Stimulated activated CD4-positive, alpha-beta T cell treated with anti-CD3 and anti-CD28 coated beads, Interleukin-12 subunit alpha, Interleukin-12 subunit beta, amount 100 ng/mL, for 48 hours (primary cell): ENCODE measurements around the gene ITGB3.
"Not testable (repeated sequence)": the region's sequence is repeated elsewhere in the genome, so short reads cannot be mapped to it uniquely, and the experiment has no call there.

Source experiments
- DNase-seq, 3 donors: peaks; one replicate each; pipeline ENCODE4 v3.0.0-alpha.2; 2020; ENCODE audit warnings: low read depth in 2 of 3, low spot score in 1 of 3

ITGB3 gene

DNA sequence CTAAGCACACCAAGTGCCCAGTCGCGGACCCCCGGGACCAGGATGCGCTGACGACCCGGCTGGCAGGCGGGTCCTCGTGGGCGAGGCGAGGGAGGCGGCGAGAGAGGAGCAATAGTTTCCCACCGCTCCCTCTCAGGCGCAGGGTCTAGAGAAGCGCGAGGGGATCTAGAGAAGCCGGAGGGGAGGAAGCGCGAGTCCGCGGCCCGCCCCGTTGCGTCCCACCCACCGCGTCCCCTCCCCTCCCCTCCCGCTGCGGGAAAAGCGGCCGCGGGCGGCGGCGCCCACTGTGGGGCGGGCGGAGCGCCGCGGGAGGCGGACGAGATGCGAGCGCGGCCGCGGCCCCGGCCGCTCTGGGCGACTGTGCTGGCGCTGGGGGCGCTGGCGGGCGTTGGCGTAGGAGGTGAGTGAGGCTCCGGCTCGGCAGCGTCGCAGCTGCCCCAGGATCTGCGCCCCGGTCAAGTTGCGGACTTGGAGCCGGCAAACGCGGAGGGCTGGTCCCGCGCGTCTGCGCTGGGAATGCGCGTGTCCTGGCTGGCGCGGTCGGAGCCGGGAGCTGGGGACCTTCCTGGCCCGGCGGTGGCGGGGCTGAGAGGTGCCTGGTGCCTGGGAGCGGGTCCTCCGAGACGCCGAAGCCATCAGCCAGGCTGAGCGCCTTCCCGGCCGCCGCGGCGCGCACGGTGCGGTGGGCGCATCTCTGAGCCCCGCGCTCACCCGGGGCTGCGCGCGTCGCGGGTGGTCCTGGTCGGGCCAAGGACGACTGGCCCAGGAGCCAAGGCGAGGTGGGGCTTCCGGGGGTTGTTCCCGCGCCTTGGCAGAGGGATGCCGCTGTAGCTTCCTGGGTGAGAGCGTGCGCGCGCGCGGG, at the start of gene ITGB3:
ITGB3 (plus strand) TSS at position 287 of the 862 bp plus-strand sequence; CDS start at position 322, 35 bp downstream.
- peak; percentile 8 to 54 (median 19) for DNase-seq

DNA sequence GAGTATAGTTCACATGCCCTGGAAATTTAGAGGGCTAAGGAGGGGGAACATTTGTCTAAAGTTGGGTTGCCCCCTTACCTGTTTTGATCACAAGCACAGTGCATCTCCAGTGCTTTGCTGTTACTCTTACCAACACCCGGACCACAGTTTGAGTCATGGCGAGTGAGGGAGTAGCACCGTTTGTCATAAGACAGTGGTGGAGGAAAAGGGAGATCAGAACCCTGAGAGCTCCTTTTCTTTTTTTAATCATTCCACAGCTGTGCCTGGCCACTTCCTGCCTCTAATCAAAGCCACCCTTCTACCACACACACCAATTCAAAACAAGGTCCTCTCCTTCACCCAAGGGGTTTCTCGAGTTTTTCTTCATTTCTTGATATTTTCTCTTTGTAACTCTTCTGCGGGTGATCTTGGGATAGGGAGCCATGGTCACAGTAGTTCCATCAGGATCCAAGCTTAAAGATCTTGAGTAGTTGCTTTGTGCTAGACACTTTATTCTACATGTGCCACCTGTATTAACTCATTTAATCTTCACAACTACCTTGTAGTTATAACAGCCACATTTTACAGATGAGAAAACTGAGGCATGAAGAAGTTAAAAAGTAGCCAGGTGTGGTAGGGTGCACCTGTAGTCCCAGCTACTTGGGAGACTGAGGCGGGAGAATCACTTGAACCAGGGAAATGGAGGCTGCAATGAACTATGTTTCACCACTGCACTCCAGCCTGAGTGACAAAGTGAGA, 49.5 kb upstream of the ITGB3 start:
- peak in 2 of 3 donors; percentile 44 to 52 for DNase-seq

DNA sequence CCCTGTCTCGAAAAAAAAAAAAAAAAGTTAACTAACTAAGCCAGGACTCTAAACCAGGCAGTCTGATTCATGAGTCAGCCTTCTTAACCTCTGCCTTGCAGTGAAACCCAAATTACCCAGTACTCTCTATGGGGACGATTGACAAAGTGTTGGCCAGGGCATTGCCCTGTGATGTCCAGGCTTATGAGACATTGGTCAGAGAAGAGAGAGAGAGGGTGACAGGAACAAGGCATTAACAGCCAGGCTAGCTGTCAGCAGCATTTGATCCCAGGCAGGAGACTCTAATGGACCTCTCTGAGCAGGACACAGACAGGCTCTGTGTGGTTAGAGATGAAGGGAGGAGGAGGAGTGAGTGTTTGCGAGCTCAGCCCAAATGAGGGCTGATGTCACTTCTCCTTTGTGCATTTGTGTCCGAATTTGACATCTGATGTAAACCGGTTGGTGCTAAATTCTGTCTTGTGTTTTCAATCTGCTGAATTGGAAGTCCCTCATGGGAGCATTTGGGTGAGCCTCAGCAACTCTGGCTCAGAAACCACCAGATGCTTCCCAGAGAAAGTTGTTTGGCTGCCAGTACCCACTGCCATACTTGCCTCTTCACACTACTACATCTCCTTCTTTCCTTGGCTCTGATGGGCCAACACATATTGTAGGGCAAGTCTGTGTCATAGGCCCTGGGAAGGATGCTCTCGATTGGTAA, 48.8 kb upstream of the ITGB3 start:
- peak in 1 of 3 donors; percentile 21 for DNase-seq

DNA sequence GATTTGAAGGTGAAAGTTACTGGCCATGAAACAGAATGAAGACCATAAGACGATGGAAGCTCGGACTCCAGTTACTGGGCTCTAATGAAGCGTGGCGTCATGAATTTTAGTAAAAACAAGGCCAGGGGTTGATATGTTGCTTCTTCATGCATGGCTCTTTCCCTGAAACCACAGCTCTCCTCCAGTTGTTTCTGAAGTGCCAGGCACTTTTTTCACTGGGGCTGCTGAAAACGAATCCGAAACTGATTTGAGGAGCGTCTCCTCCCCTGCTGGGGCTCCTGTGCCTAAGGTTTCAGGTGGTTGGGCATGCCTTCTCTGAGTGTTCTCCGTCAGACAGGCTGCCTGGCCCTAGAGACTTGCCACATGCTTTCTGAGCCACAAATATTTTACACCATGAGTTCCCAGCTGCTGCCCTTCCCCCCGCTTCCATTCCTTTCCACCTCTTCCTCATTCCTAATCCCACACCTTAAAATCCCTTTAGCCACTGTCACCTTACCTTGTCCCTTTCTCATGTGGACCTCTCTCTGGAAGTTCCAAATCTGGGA, 48.1 kb upstream of the ITGB3 start:
- peak; percentile 40 to 59 (median 53) for DNase-seq

DNA sequence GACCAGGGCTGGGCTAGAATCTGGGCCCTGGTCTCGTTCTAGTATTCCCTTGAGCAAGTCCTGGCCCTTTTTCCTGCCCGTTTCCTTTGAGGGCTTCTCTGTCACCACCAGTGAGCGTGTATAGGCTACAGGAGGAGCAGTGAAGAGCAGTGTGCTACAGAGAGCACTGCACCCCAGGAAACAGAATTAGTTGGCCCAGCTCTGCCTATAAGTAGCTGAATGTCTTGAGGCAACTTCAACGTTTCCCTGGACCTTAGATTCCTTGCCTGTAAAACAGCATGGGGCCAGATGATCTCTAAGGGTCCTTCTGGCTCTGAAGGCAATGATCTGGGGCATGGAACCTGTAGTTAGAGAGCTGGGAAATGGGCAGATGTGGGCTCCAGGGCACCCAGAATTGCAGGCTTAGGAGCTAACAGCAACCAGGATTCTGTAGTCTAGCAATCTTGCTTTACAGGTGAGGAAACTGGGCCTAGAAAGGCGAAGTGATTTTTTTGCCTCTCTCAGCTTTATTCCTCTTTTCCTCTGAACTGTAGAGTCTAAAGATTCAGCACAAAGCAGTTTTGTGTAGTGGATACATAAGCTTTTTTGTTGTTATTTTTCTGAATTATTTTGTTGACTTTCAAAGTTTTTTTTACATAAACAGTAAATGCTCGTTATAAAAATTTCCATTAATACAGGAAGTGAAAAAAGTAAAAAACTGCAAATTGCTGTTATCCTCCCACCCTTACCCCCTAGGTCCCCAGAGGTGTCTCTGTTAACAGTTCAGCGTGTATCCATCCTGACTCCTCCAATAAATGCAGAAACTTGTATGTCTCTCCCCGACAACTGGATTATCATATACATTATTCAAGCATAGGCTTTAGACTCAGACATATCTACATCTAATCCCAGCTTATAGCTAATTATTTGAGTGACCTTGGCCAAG, 46.2 kb upstream of the ITGB3 start:
- DNase-seq, result no peak

DNA sequence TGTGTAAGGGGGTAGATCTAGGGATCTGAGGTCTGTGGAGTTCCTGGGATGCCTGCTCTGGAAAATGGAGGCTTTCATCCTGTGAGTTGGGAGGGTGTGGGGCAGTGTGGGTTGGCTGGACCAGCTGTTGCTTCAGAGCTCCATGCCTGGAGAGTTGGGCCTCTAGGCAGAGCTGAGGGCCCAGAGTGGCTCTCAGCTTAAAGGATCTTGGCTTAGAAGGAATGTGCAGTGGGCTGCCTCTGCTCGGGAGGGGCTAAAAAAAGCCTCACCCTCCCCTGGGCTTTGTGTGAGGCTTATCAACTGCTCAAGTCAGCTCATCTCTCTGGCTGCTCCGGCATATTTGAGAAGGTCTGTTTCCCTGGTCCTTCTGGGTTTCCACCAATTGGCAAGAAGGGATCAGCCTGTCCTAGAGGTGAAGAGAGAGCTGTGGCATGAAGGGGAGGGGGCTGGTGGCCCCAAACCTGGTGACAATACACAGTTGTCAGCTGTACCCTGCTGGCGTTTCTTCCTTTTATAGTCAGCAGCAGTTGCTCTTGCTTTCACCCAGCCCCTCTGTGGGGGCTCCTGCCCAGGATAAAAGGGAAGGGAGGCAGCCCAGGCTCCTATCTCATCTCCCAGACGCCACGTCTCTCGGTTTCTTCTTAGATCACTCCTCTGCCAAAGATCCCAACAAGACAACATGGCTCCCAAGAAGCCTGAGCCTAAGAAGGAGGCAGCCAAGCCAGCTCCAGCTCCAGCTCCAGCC, 44.7 kb upstream of the ITGB3 start, which contains the start of gene MYL4:
MYL4 (plus strand) TSS at position 605 of the 745 bp plus-strand sequence; CDS start at position 680, 75 bp downstream.
- DNase-seq, result no peak

DNA sequence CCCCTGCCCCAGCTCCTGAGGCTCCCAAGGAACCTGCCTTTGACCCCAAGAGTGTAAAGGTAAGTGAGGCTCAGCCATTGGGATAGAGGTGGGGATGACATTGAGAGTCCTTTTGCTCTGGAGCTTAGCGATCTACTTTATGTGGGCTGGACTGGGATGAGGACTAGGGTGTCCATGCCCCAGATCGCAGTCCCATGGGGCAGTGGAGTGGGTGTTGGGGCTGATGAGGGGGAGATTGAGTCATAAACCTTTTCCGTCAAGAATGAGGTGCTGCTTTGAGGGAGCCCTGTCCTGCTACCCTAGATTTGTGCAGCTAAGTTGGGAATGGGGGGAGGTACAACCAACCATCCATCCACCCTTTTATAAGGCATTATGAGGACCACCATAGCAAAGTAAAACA, 44.1 kb upstream of the ITGB3 start:
- DNase-seq, result no peak

DNA sequence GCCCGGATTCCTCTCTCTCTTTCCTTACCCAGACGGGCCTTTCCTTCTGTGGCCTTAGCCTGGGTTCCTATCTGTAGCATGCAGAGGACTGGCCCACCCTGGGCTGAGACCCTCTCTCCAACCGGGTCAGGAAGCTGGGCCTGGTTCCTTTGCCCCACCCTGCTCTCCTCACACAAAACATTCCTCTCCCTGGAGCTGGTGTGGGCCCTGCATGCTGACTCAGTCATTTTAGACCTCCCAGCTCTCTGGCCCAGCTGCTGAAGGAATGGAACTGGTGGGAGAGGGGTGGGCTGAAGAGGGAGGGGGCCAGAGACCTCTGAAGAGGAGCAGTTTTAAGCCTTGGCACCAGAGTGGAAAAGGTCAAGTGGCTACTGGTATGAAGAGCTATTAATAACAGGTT, 43.5 kb upstream of the ITGB3 start:
- DNase-seq, result no peak

DNA sequence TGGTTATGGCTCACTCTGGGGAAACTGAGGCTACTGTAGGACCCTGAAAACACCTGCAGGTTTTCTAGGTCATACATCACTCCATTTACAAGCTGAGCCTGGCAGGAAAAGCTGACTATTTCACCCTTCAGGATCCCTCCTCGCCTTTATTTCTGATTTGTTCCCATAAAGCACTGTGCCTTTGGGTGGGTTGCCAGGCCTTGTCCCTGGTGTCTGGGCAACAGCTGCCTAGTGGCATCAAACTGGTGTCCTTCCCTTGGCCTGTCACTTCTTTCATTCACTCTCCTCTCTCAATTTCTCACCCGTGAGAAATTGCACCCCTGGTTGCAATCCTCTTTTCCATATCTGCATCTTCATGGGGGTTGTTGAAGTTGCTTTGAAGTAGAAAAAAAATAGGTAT, 42.8 kb upstream of the ITGB3 start:
- no peak for DNase-seq

DNA sequence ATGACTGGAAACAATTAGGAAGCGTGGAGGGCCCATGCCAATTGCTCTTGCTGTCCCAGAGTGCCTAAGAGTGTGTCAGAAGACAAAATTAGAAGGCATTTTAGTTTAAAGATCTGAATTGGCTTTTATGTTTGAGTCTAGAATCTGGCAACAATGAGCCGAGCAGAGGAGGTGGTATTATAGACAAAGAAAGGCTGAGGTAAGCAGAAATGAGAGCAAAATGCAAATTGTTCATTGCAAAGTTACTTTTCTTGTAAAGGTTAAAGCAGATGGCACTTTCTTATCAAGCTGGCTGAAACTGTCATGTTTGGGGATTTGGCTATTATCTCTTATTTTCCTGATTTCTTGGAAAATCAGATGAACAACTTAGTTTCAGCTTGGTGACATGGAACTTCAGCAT, 41.2 kb upstream of the ITGB3 start:
- no peak for DNase-seq

DNA sequence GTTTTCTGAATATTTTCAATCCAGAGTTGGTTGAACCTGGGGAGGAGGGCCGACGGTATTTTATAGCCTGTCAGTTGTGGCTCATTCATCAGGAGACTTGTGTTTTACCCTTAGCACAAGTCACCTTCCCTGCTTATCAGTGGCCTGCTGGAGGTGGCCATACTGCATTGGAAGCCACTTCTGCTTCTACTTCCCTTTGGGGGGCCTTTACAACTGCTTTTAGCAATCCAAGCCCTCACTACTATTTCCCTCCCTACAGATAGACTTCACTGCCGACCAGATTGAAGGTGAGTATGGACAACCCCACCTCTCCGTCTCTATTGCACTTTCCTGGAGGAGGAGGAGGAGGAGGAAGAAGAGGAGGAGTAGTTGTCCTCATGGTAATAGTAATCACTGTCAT, 40.1 kb upstream of the ITGB3 start:
- DNase-seq, result no peak

DNA sequence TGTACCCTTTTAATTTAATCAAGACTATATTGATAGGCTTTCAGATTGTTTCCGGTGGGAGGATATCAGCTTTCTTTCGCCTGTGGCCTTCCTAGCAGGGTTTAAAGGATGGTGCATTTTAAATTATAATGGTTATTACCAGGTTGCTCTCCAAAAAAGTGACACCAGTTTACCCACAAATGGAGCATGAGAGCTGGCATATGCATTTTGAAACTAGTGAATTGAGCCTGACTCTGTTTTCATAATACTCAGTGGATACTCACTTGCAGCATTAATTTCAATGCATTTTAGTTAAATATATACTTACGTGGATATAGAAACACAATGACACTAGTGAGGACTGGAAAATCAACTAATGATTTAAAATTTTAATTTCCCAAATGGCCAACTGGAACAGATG, 38.7 kb upstream of the ITGB3 start:
- DNase-seq, result no peak

DNA sequence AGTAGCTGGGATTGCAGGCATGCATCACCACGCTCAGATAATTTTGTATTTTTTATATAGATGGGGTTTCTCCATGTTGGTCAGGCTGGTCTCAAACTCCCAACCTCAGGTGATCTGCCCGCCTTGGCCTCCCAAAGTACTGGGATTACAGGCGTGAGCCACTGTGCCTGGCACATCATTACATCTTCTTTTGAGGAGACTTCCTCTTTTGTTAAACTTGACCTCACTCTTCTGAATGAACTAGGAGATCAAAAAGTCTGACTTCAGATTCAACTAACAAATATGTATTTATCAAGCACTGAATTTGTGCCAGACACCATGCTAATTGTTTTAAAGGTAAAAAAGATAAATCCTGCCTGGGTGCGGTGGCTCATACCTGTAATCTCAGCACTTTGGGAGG, 36.8 kb upstream of the ITGB3 start:
- DNase-seq, result not testable (repeated sequence)

DNA sequence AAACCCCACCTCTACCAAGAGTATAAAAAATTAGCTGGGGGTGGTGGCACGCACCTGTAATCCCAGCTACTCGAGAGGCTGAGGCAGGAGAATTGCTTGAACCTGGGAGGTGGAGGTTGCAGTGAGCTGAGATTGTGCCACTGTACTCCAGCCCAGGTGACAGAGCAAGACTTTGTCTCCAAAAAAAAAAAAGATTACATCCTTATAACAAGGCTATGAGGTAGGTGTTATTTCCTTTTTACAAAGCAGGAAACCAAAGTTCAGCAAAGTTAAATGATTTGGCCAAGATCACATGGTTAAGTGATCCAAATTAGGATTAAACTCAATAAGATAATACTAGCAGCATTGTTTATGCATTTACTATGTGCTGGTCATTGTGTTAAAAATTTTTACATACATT, 36.3 kb upstream of the ITGB3 start:
- not testable (repeated sequence) for DNase-seq

DNA sequence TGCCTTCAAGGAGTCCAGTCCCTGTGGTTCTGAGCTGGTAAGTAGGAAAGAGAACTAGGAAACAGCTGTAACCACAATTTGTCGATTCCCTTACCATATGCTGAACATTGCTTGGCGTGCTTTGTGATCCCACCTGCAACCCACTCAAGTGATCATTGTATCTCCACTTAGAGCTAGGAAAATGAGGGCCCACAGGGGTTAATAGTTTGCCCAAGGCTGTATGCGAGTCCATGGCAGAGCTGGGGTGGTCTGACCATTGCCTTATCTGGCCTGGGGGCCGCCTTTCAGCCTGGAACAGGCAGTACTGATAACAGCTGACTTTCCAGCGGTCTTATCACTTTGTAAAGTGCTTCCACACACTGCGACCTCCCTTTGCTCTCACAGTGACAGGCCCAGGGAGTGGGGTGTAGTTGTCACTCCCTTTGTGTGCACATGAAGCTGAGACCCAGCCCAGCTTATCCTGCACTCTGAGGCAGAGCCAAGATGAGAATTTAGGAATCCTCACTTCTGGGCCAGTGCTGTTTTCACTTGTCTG, 34.7 kb upstream of the ITGB3 start:
- no peak for DNase-seq

DNA sequence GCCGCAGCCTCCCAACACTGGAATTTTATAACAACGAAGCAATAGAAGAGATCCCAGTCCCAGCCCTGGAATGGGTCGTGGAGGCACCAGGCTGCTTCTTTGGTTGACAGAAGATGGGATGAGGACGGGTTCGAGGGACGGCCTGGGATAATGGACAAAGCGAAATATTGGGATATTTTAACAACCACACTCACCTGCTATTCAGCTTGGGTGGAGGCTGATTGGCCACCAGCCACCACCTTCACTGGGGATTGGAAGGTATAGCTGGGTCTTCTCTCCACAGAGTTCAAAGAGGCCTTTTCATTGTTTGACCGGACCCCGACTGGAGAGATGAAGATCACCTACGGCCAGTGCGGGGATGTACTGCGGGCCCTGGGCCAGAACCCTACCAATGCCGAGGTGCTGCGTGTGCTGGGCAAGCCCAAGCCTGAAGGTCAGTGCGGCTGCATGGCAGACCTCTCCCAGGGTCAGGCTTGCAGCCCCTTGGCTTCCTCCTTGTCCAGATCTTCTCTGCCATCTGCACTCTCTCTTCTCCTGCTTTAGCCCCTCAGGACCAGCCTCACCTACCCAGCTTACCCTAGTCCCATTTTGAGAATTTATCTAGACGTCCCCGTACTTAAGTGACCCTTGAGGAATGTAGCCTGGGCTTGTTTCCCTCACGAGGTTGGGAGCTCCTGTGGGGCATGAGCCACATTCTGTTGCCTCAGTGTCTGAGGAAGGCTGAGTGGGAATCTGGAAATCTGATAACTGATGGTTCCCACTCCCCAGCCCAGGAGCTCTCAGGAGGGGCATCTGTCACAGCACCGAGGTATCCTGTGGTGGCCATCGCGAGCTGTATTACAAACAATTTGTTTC, 33.8 kb upstream of the ITGB3 start:
- DNase-seq, result no peak

DNA sequence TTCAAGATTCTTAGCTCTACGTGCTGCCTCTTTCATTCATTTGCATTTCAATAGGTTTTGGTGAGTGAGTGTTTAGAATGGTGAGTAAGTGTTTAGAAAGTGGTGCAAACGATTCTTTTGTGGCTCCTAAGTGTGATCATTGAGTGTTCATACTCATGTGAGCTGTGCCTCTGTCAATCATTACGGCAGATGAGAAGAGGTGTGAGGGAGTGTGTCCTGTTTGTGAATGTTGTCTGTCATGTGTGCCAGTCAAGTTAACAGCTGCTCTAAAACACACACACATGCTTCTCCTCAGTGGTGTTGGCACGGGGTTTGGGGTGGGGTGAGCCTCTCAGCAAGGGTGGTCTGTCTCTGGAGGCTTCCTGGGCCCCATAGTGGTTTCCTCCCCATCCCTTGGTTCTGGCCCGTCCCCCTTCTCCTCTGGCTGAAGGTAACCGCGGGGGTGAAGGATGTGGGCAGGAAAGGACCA, 33.1 kb upstream of the ITGB3 start:
- DNase-seq, result no peak

DNA sequence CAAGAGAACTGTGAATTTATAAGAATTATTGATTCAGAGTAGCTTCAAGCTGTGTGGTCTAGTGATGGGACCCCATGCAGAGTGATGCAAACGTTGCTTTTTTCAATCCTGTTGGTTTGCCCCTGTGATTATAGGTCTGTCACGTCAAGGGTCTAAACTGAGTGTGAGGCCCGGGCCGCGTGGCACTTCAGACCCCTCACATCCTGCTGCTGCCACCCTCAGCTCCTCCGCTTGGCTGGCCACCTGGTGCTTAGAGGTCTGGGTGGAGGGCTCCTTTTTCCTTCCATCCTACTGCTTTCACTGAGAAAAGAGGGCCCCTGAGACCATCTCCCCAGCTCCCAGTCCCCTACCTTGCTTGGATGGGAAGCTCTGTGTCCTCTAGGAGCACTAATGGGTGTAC, 32.5 kb upstream of the ITGB3 start:
- no peak for DNase-seq
